HG02938 (cell line): ENCODE data around the gene LPAR3.

Experiments
- ATAC-seq: cut with Tn5 transposase; IDR thresholded peaks from one replicate; pipeline ENCODE4 v1.9.1; 2021; ENCODE audit warnings: mild to moderate bottlenecking, moderate library complexity; ENCODE audit not compliant: unreplicated experiment

The LPAR3 gene

GRCh38 chr1:84833194-84833593 lies 59.8 kb downstream of the LPAR3 start:
- ATAC-seq: no peak

- no peak for ATAC-seq
Measured at GRCh38 chr1:84830136-84830535, 62.9 kb downstream of the LPAR3 start.

- ATAC-seq: no peak
Measured at GRCh38 chr1:84827976-84828375, 65.0 kb downstream of the LPAR3 start.

GRCh38 chr1:84827555-84827954 lies 65.5 kb downstream of the LPAR3 start:
- ATAC-seq: no peak

GRCh38 chr1:84825161-84825560 lies 67.8 kb downstream of the LPAR3 start:
- no peak for ATAC-seq

GRCh38 chr1:84823991-84824390 lies 69.0 kb downstream of the LPAR3 start:
- ATAC-seq: no peak

GRCh38 chr1:84823511-84823910 lies 69.5 kb downstream of the LPAR3 start:
- no peak for ATAC-seq

GRCh38 chr1:84810343-84810742 lies 82.7 kb downstream of the LPAR3 start:
- no peak for ATAC-seq

GRCh38 chr1:84809023-84809422 lies 84.0 kb downstream of the LPAR3 start:
- no peak for ATAC-seq

GRCh38 chr1:84803604-84804003 lies 89.4 kb downstream of the LPAR3 start:
- no peak for ATAC-seq

GRCh38 chr1:84802567-84803232 lies 90.3 kb downstream of the LPAR3 start:
- no peak for ATAC-seq

- no peak for ATAC-seq
Measured at GRCh38 chr1:84800090-84801073, 92.6 kb downstream of the LPAR3 start.

GRCh38 chr1:84797603-84798002 lies 95.4 kb downstream of the LPAR3 start:
- ATAC-seq: no peak

GRCh38 chr1:84795966-84796600 lies 96.9 kb downstream of the LPAR3 start:
- no peak for ATAC-seq

GRCh38 chr1:84795213-84795612 lies 97.8 kb downstream of the LPAR3 start:
- ATAC-seq: no peak

- no peak for ATAC-seq
Measured at GRCh38 chr1:84792421-84792820, 100.6 kb downstream of the LPAR3 start.

GRCh38 chr1:84789014-84789413 lies 104.0 kb downstream of the LPAR3 start:
- ATAC-seq: no peak

- no peak for ATAC-seq
Measured at GRCh38 chr1:84785271-84786036, 107.6 kb downstream of the LPAR3 start.

GRCh38 chr1:84782881-84783280 lies 110.1 kb downstream of the LPAR3 start:
- no peak for ATAC-seq

GRCh38 chr1:84781946-84782771 lies 110.8 kb downstream of the LPAR3 start:
- peak; percentile 84 for ATAC-seq
